Keratinocyte (primary cell): ENCODE data around the gene SEMA3A. TPM values are rescaled to one million over a fixed set of nuclear protein-coding genes. Genes with fewer than 3 reads are reported as not detected.
A peak's percentile ranks its signal among the peaks of the same experiment; 100 is the strongest.

Experiments
- DNase-seq: peaks from one replicate; pipeline ENCODE4 v3.0.0-alpha.2; 2011; ENCODE audit warnings: low read depth, missing footprints, low spot score
- FAIRE-seq: peaks from 2 replicates; lab custom pipeline; 2011; peaks lifted over from hg19 to GRCh38; lab: Jason Lieb, UNC
- H2AFZ ChIP-seq: 2 replicates; pipeline ENCODE4 v1.6.0; 2012; ENCODE audit warnings: low read length, control low read depth, inconsistent platforms; ENCODE audit not compliant: control insufficient read depth
- H3K27ac ChIP-seq: 2 replicates; pipeline ENCODE4 v1.5.1; 2011; ENCODE audit warnings: low read length; ENCODE audit not compliant: control insufficient read depth, insufficient read depth
- H3K27me3 ChIP-seq: 3 replicates; pipeline ENCODE4 v1.6.0; 2011; ENCODE audit warnings: low read length; ENCODE audit not compliant: control insufficient read depth, insufficient read depth; ENCODE audit errors: extremely low read depth
- H3K36me3 ChIP-seq, 2 experiments: 2 replicates in 1 of 2; 3 replicates in 1 of 2; pipeline ENCODE4 v1.5.1; 2011; ENCODE audit warnings: low read length in 2 of 2, mild to moderate bottlenecking in 1 of 2; ENCODE audit not compliant: control insufficient read depth in 2 of 2, insufficient read depth in 2 of 2; ENCODE audit errors: extremely low read depth in 1 of 2
- H3K4me1 ChIP-seq: 3 replicates; pipeline ENCODE4 v1.5.1; 2011; ENCODE audit warnings: low read length; ENCODE audit not compliant: control insufficient read depth, insufficient read depth; ENCODE audit errors: extremely low read depth
- H3K4me2 ChIP-seq: 3 replicates; pipeline ENCODE4 v1.6.0; 2011; ENCODE audit warnings: low read depth, low read length; ENCODE audit not compliant: control insufficient read depth, insufficient read depth; ENCODE audit errors: extremely low read depth
- H3K4me3 ChIP-seq, 3 experiments: fragments of 200-600 bp in 1 of 3; sonication (generic) in 1 of 3; 2 replicates in 2 of 3; 3 replicates in 1 of 3; pipeline ENCODE4 v1.5.1; 2011 to 2016; ENCODE audit warnings: low read length in 3 of 3, mild to moderate bottlenecking in 3 of 3, control low read depth in 2 of 3, inconsistent platforms in 1 of 3, low read depth in 1 of 3, mixed read lengths in 1 of 3, mixed run types in 1 of 3, moderate library complexity in 1 of 3; ENCODE audit not compliant: control insufficient read depth in 2 of 3, insufficient read depth in 2 of 3; ENCODE audit errors: extremely low read depth in 1 of 3
- H3K79me2 ChIP-seq: 2 replicates; pipeline ENCODE4 v1.6.0; 2012; ENCODE audit warnings: low read length; ENCODE audit not compliant: control insufficient read depth, insufficient read depth
- H3K9ac ChIP-seq: 3 replicates; pipeline ENCODE4 v1.6.0; 2011; ENCODE audit warnings: low read length; ENCODE audit not compliant: control insufficient read depth, insufficient read depth; ENCODE audit errors: extremely low read depth
- H3K9me1 ChIP-seq: 3 replicates; pipeline ENCODE4 v1.6.0; 2011; ENCODE audit warnings: low read length; ENCODE audit not compliant: control insufficient read depth, insufficient read depth; ENCODE audit errors: extremely low read depth
- H3K9me3 ChIP-seq: 2 replicates; pipeline ENCODE4 v1.5.1; 2012; ENCODE audit warnings: low read depth, low read length; ENCODE audit not compliant: control insufficient read depth
- H4K20me1 ChIP-seq: 3 replicates; pipeline ENCODE4 v1.6.0; 2011; ENCODE audit warnings: low read length; ENCODE audit not compliant: control insufficient read depth, insufficient read depth; ENCODE audit errors: extremely low read depth
- CTCF ChIP-seq, 3 experiments: IDR thresholded peaks in 1 of 3; conservative IDR thresholded peaks in 1 of 3; optimal IDR thresholded peaks in 1 of 3; 2 replicates in 2 of 3; 3 replicates in 1 of 3; pipeline versions ENCODE3 to v1.5.1; 2011; ENCODE audit warnings: low read length in 3 of 3, mild to moderate bottlenecking in 3 of 3, moderate library complexity in 2 of 3, control low read depth in 1 of 3, inconsistent platforms in 1 of 3; ENCODE audit not compliant: insufficient read depth in 2 of 3; ENCODE audit errors: extremely low read depth in 1 of 3
- EZH2 ChIP-seq: IDR thresholded peaks from one replicate; pipeline ENCODE4 v1.6.1; 2012; ENCODE audit warnings: inconsistent platforms, mild to moderate bottlenecking, low read length, moderate library complexity
- dilution Hi-C: fragments of 300-500 bp; cut with MboI; formaldehyde crosslinking; loops from one replicate; pipeline ENCODE4 v1.7.0; 2020; ENCODE audit warnings: low sequenced_read_pairs; ENCODE audit not compliant: extremely low pct_ligation_motif_present
- polyA plus RNA-seq, 5 experiments: library from polyadenylated mRNA; depleted of rRNA in 3 of 5; stranded (reverse) in 3 of 5; stranded (forward) in 1 of 5; unstranded in 1 of 5; fragments of >200 nt; gene quantifications; 1 replicate in 1 of 5; 2 replicates in 3 of 5; 3 replicates in 1 of 5; pipeline versions ENCODE4 v1.2.1 to v1.2.3, GENCODE V29; 2011 to 2012; ENCODE audit warnings: missing spikeins in 2 of 5, low read depth in 1 of 5, low replicate concordance in 1 of 5

The SEMA3A gene
- polyA plus RNA-seq, 1 donor (not counting 4 experiments of a cell fraction or from before 2014, with no cell fraction given), result 2.1 TPM

- Histone ChIP-seq H3K27ac (no peak overlapping the region), H3K4me3 (no peak overlapping the region), H2AFZ (no peak overlapping the region), H4K20me1 (no peaks in the 10 kb centered on the region), H3K4me1 (no peaks in the 10 kb centered on the region), H3K9ac (no peak overlapping the region), H3K4me2 (no peak overlapping the region), H3K79me2 (no peaks in the 10 kb centered on the region), H3K9me1 (no peaks in the 10 kb centered on the region), H3K27me3 (no peaks in the 10 kb centered on the region), H3K36me3 (no peaks in the 10 kb centered on the region), H3K9me3 (no peaks in the 10 kb centered on the region)
- FAIRE-seq (peak; percentile 49), DNase-seq (peak; percentile 32)
- TF ChIP-seq CTCF (optimal IDR thresholded peaks at IDR 0.05 in 1 of 3, IDR thresholded peaks at IDR 0.05 in 1 of 3, conservative IDR thresholded peaks at IDR 0.05 in 1 of 3; ENCODE audit: extremely low read depth in 1 of 3, insufficient read depth in 2 of 3, low read length in 3 of 3) (peak in 2 of 3 experiments; percentile 23 to 36), EZH2 (no peak)
- dilution Hi-C loops, result no loop called here
Measured at GRCh38 chr7:84100866-84101265, 93.7 kb downstream of the SEMA3A start.

- Histone ChIP-seq H2AFZ (no peak overlapping the region), H3K27ac (no peak overlapping the region), H3K4me2 (no peak overlapping the region), H3K9me1 (no peaks in the 10 kb centered on the region), H3K27me3 (no peaks in the 10 kb centered on the region), H3K36me3 (no peaks in the 10 kb centered on the region), H3K4me3 (no peak overlapping the region), H3K79me2 (no peaks in the 10 kb centered on the region), H3K9ac (no peak overlapping the region), H3K9me3 (no peaks in the 10 kb centered on the region), H3K4me1 (peaks cover 7% of the 10 kb centered on the region), H4K20me1 (no peaks in the 10 kb centered on the region)
- FAIRE-seq, result no peak
- no peak for DNase-seq
- dilution Hi-C loops, result no loop called here
- TF ChIP-seq EZH2, result no peak
- no peak for TF ChIP-seq CTCF (optimal IDR thresholded peaks at IDR 0.05 in 1 of 3, IDR thresholded peaks at IDR 0.05 in 1 of 3, conservative IDR thresholded peaks at IDR 0.05 in 1 of 3; ENCODE audit: extremely low read depth in 1 of 3, insufficient read depth in 2 of 3, low read length in 3 of 3)
Measured at GRCh38 chr7:84095971-84096370, 98.6 kb downstream of the SEMA3A start.
